ENCODE data around the gene ENDOD1.
"Not testable (repeated sequence)": the region's sequence is repeated elsewhere in the genome, so short reads cannot be mapped to it uniquely, and the experiment has no call there.

The ENDOD1 gene, protein sequence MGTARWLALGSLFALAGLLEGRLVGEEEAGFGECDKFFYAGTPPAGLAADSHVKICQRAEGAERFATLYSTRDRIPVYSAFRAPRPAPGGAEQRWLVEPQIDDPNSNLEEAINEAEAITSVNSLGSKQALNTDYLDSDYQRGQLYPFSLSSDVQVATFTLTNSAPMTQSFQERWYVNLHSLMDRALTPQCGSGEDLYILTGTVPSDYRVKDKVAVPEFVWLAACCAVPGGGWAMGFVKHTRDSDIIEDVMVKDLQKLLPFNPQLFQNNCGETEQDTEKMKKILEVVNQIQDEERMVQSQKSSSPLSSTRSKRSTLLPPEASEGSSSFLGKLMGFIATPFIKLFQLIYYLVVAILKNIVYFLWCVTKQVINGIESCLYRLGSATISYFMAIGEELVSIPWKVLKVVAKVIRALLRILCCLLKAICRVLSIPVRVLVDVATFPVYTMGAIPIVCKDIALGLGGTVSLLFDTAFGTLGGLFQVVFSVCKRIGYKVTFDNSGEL

DNA sequence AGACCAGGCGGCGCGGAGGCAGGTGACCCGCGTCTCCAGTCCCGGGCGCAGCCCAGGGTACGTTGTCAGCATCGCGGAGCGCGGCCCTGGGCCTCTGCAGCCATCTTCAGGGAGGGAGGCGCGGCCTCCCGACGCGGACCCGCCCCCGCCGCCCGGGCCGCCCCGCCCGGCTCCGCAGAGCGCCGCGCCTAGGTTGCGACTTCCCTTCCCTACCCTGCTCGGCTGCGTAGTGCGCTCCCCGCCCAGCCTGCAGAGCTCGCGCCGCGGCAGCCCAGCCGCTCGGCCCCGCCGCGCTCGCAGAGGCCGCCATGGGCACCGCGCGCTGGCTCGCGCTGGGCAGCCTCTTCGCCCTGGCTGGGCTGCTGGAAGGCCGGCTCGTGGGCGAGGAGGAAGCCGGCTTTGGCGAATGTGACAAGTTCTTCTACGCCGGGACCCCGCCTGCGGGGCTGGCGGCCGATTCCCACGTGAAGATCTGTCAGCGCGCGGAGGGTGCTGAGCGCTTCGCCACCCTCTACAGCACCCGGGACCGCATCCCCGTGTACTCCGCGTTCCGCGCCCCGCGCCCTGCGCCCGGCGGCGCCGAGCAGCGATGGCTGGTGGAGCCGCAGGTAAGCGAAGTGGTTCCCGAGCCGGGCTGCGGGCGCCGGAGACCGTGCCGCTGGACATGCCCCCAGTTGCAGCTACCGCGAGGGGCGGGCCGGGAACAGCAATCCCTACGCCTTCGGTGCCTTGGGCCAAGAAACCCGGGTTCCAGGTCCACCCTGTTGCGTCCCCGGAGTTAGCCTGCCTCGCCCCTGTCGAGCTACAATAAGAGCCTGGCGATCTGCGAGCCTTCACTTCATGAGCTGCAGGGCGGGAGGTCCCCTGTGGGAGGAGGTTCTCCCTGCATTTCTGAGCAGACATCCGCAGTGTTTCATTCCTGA is at the start of gene ENDOD1:
ENDOD1 (plus strand) TSS at position 227 of the 923 bp plus-strand sequence; CDS start at position 309, 82 bp downstream.
- DNase-seq (ENCODE audit: low read depth): peak; percentile 86
- TF ChIP-seq, protein P1, sequence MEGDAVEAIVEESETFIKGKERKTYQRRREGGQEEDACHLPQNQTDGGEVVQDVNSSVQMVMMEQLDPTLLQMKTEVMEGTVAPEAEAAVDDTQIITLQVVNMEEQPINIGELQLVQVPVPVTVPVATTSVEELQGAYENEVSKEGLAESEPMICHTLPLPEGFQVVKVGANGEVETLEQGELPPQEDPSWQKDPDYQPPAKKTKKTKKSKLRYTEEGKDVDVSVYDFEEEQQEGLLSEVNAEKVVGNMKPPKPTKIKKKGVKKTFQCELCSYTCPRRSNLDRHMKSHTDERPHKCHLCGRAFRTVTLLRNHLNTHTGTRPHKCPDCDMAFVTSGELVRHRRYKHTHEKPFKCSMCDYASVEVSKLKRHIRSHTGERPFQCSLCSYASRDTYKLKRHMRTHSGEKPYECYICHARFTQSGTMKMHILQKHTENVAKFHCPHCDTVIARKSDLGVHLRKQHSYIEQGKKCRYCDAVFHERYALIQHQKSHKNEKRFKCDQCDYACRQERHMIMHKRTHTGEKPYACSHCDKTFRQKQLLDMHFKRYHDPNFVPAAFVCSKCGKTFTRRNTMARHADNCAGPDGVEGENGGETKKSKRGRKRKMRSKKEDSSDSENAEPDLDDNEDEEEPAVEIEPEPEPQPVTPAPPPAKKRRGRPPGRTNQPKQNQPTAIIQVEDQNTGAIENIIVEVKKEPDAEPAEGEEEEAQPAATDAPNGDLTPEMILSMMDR (conservative IDR thresholded peaks at IDR 0.05; ENCODE audit: low read depth, low read length): peak; percentile 36
- peak within 1 kb of the TSS; percentile 85 for H3K4me3 ChIP-seq (ENCODE audit: low read depth, low read length)

DNA sequence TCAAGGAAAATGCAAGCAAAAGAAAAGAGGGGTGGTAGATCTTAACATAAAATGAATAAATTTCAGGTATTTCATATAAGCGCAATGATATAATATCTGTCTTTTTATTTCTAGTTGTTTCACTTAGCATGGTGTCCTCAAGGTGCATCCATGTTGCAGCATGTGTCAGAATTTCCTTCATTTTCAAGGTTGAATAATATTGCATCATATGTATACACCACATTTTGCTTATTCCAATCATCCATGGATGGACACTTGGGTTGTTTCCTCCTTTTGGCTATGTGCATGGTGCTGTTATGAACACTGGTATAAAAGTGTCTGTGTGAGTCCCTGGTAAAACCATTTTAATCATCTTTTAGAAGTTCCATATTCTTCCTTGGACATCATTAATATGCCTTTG is 47.4 kb upstream of the ENDOD1 start:
- H3K4me3 ChIP-seq (ENCODE audit: low read depth, low read length): no peak overlapping the region
- DNase-seq (ENCODE audit: low read depth): no peak
- TF ChIP-seq, protein P1 (conservative IDR thresholded peaks at IDR 0.05; ENCODE audit: low read depth, low read length): no peak

DNA sequence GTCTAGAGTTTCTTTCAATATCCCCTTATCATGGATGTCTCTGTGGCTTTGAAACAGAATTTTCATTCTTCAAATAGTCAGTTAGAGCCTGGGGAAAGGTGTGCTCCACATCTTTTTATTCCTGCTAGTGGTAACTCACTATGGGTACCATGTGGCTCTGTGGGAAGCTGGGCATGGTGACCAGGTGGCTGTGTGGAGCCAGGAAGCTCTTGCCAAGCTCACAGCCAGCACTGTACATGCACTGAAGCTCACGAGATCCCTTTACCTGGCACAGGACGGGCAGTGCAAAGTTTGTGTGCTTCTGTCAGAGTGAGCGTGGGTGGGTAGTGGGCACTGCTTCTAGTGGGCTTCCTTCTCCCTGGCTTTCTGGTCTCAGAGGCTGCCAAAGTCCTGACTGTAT is 46.7 kb upstream of the ENDOD1 start:
- TF ChIP-seq, protein P1 (conservative IDR thresholded peaks at IDR 0.05; ENCODE audit: low read depth, low read length): no peak
- no peak for DNase-seq (ENCODE audit: low read depth)
- H3K4me3 ChIP-seq (ENCODE audit: low read depth, low read length): no peak overlapping the region

DNA sequence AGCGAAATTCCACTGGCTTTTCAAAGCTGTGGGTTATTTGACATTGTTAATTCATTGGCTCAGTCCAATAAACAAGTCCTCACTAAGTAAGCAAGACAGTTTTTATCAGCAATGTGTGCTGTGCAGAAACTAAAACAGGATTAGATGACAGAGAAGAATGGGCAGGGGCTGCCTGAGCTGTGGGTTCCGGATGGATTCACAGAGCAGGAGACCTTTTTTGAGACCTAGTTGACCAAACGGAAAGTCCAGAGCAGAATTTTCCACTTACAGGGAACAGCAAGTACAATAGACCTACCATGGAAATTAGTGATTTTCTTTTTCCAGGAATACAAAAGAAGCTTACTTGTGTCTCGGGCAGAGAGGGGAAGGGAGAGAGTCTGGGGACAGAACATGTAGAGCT is 45.6 kb upstream of the ENDOD1 start:
- no peak for DNase-seq (ENCODE audit: low read depth)
- TF ChIP-seq, protein P1 (conservative IDR thresholded peaks at IDR 0.05; ENCODE audit: low read depth, low read length): no peak
- H3K4me3 ChIP-seq (ENCODE audit: low read depth, low read length): no peak overlapping the region

DNA sequence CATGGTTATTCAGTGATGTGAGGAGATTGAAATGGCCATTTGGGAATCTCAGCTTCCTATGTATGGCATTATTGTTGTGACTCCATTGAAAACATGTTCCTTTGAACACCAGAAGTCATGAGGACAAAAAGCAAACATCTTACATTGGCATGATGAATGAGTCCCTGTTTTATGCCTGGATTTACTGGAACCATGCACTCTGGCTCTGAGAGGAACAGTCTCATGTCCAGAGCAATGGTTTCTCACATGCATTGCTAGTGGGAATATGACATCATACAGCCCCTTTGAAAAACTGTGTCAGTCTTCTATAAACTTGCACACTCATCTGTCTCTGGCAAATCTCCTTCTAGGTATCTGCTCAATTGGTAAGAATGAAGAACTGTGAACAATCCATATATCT is 43.8 kb upstream of the ENDOD1 start:
- H3K4me3 ChIP-seq (ENCODE audit: low read depth, low read length): no peak overlapping the region
- DNase-seq (ENCODE audit: low read depth): no peak
- TF ChIP-seq, protein P1 (conservative IDR thresholded peaks at IDR 0.05; ENCODE audit: low read depth, low read length): no peak

DNA sequence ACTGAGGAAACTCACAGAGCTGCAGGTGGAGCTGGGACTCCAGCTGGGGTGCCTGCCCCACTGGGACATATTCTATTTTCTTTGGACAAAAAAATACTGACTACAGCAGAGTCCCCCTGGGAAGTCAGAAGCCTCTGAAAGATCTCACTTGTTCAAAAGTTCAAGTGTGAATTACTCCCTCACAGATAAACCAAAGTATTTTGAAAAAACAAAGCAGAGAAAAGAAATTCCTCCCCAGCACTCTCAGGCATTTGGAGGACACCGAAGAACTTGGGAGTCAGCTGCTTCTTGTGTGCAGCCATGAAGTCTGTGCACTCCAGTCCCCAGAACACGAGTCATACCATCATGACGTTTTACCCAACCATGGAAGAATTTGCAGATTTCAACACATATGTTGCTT is 40.5 kb upstream of the ENDOD1 start, which contains the start of gene KDM4F:
KDM4F (plus strand) TSS at position 301 of the 400 bp plus-strand sequence.
- H3K4me3 ChIP-seq (ENCODE audit: low read depth, low read length); DNase-seq (ENCODE audit: low read depth): not testable (repeated sequence)

DNA sequence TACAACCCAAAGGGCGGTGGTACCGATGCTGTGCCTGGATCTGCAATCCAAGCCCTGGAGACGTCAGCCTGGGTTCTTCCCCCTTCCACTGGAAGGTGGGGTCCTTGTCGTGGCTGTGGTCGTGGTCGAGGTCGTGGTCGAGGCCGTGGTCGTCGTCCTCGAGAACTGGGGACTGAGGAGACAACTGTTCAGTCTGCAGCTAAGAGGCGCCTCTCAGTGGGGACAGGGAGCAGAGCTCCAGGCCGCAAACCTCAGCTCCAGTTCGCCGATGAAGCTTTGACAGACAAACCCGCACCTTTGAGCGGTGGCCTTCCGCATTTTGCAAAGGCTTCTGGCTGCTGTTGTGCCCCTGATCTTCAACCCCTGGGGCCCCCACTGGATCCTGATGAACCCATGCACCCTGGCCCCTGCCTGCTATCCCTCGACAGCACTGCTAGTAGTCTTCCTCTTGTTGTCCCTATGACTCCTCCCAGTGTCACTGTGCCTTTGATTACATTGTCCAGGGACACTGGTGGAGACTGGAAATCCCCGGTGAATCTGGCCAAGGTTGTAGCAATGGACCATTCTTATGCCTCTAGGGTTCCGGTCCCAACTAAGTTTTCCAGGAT is 38.9 kb upstream of the ENDOD1 start:
- no peak for DNase-seq (ENCODE audit: low read depth)
- TF ChIP-seq, protein P1 (conservative IDR thresholded peaks at IDR 0.05; ENCODE audit: low read depth, low read length): no peak
- H3K4me3 ChIP-seq (ENCODE audit: low read depth, low read length): no peak overlapping the region

Measured in choroid plexus epithelial cell (primary cell).